Measurements from ENCODE around the gene ADAMTS12.

ADAMTS12 gene

GRCh38 chr5:33880319-33880718 is 11.5 kb downstream of the ADAMTS12 start:
- TF ChIP-seq ZNF565 (CRISPR knock-in tag; conservative IDR thresholded peaks at IDR 0.05; ENCODE audit: low read depth) (no peak), ISL1 (CRISPR knock-in tag; IDR thresholded peaks at IDR 0.05) (no peak), BACH2 (CRISPR knock-in tag; IDR thresholded peaks at IDR 0.05; ENCODE audit: borderline replicate concordance) (no peak), TOX (CRISPR knock-in tag; IDR thresholded peaks at IDR 0.05; ENCODE audit: borderline replicate concordance) (no peak), PATZ1 (CRISPR knock-in tag; IDR thresholded peaks at IDR 0.05; ENCODE audit: borderline replicate concordance) (no peak), CSRNP3 (CRISPR knock-in tag; IDR thresholded peaks at IDR 0.05) (no peak), ARNTL (CRISPR knock-in tag; IDR thresholded peaks at IDR 0.05; ENCODE audit: borderline replicate concordance, low read depth) (no peak), RARB (CRISPR knock-in tag; IDR thresholded peaks at IDR 0.05) (no peak), GLIS3 (CRISPR knock-in tag; IDR thresholded peaks at IDR 0.05) (no peak), TSHZ2 (CRISPR knock-in tag; IDR thresholded peaks at IDR 0.05) (no peak), ZNF8 (CRISPR knock-in tag; IDR thresholded peaks at IDR 0.05) (no peak), TCF4 (CRISPR knock-in tag; IDR thresholded peaks at IDR 0.05; ENCODE audit: borderline replicate concordance) (no peak), PPARA (CRISPR knock-in tag; IDR thresholded peaks at IDR 0.05; ENCODE audit: borderline replicate concordance) (no peak), ZNF70 (CRISPR knock-in tag; IDR thresholded peaks at IDR 0.05) (no peak), POU6F1 (CRISPR knock-in tag; IDR thresholded peaks at IDR 0.05; ENCODE audit: borderline replicate concordance, low read depth) (no peak), ZFP30 (CRISPR knock-in tag; IDR thresholded peaks at IDR 0.05) (no peak), ESRRG (CRISPR knock-in tag; IDR thresholded peaks at IDR 0.05) (no peak), OSR1 (CRISPR knock-in tag; IDR thresholded peaks at IDR 0.05) (no peak), SNAI2 (CRISPR knock-in tag; IDR thresholded peaks at IDR 0.05) (no peak)
- no peak for ATAC-seq

- TF ChIP-seq ZNF8 (CRISPR knock-in tag; IDR thresholded peaks at IDR 0.05) (no peak), TSHZ2 (CRISPR knock-in tag; IDR thresholded peaks at IDR 0.05) (no peak), ZC3H10 (CRISPR knock-in tag; IDR thresholded peaks at IDR 0.05) (no peak), ISL1 (CRISPR knock-in tag; IDR thresholded peaks at IDR 0.05) (no peak), ZNF565 (CRISPR knock-in tag; conservative IDR thresholded peaks at IDR 0.05; ENCODE audit: low read depth) (no peak), POU6F1 (CRISPR knock-in tag; IDR thresholded peaks at IDR 0.05; ENCODE audit: borderline replicate concordance, low read depth) (no peak), PATZ1 (CRISPR knock-in tag; IDR thresholded peaks at IDR 0.05; ENCODE audit: borderline replicate concordance) (no peak)
- ATAC-seq: no peak
Observed at GRCh38 chr5:33877449-33877848, 14.3 kb downstream of the ADAMTS12 start.

Measured in SK-N-SH treated with all-trans-retinoic acid at 6 μM for 48 hours (cell line).